ENCODE measurements around the gene PPP1R14B. TPM values are rescaled to one million over a fixed set of nuclear protein-coding genes. Genes with fewer than 3 reads are reported as not detected.

The PPP1R14B gene
- total and polyA plus RNA-seq, 2 of the 13 experiments (the other 11 are each of a cell fraction or from before 2014, with no cell fraction given), result 110 to 148 TPM

DNA sequence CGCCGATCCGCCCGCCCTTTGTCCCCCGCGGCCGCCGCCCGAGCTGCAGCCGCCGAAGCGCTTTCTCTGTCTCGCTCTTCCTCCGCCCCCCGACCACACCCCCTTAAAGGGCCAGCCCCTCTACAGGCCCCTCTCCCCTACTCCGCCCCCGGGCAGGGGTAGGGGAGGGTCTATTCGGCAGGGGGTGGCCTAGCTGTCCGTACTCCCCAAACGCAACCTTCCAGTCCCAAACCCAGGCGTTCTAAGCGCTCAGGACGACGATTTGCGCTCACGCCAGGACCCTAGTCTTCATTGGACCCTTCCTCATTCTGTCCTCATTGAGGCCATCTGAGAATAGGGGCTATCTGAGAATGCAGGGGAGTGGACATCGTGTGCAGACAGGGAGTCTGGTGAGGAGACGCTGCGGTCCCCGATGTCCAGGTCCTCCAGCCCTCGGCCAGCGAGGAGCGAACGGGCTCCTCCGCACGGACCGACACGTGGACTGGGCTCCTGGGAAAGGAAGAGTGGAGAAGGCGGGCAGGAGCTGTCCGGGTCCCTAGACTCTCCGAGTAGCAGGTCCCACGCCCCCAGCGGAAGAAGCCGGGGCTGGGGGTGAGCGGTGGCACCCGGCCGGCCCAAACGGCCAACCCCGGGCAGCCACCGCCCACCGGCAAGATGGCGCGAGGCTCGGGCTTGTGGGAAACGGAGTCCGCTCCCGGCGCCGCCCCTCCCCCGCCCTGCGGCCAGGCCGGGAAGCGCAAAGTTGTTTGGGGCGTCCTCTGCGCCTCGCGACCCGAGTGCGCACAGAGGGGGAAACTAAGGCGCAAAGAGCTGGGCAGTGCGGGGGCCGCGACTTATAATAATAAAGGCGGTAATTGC, at the start of gene PPP1R14B (continued):
- TF ChIP-seq, protein P1, sequence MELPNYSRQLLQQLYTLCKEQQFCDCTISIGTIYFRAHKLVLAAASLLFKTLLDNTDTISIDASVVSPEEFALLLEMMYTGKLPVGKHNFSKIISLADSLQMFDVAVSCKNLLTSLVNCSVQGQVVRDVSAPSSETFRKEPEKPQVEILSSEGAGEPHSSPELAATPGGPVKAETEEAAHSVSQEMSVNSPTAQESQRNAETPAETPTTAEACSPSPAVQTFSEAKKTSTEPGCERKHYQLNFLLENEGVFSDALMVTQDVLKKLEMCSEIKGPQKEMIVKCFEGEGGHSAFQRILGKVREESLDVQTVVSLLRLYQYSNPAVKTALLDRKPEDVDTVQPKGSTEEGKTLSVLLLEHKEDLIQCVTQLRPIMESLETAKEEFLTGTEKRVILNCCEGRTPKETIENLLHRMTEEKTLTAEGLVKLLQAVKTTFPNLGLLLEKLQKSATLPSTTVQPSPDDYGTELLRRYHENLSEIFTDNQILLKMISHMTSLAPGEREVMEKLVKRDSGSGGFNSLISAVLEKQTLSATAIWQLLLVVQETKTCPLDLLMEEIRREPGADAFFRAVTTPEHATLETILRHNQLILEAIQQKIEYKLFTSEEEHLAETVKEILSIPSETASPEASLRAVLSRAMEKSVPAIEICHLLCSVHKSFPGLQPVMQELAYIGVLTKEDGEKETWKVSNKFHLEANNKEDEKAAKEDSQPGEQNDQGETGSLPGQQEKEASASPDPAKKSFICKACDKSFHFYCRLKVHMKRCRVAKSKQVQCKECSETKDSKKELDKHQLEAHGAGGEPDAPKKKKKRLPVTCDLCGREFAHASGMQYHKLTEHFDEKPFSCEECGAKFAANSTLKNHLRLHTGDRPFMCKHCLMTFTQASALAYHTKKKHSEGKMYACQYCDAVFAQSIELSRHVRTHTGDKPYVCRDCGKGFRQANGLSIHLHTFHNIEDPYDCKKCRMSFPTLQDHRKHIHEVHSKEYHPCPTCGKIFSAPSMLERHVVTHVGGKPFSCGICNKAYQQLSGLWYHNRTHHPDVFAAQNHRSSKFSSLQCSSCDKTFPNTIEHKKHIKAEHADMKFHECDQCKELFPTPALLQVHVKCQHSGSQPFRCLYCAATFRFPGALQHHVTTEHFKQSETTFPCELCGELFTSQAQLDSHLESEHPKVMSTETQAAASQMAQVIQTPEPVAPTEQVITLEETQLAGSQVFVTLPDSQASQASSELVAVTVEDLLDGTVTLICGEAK (IDR thresholded peaks at IDR 0.05), result no peak
- TF ChIP-seq, protein P1 (CRISPR knock-in tag; IDR thresholded peaks at IDR 0.05), result peak; percentile 67
- TF ChIP-seq ZFY (CRISPR knock-in tag; IDR thresholded peaks at IDR 0.05), result peak; percentile 77
- peak; percentile 41; the same call in 1 of the 2 replicates for TF ChIP-seq KDM5A (IDR thresholded peaks at IDR 0.05; ENCODE audit: borderline replicate concordance, low read length)
- no peak for TF ChIP-seq ZBTB8A (CRISPR knock-in tag; IDR thresholded peaks at IDR 0.05; ENCODE audit: borderline replicate concordance, low read depth)
- TF ChIP-seq, protein P2, sequence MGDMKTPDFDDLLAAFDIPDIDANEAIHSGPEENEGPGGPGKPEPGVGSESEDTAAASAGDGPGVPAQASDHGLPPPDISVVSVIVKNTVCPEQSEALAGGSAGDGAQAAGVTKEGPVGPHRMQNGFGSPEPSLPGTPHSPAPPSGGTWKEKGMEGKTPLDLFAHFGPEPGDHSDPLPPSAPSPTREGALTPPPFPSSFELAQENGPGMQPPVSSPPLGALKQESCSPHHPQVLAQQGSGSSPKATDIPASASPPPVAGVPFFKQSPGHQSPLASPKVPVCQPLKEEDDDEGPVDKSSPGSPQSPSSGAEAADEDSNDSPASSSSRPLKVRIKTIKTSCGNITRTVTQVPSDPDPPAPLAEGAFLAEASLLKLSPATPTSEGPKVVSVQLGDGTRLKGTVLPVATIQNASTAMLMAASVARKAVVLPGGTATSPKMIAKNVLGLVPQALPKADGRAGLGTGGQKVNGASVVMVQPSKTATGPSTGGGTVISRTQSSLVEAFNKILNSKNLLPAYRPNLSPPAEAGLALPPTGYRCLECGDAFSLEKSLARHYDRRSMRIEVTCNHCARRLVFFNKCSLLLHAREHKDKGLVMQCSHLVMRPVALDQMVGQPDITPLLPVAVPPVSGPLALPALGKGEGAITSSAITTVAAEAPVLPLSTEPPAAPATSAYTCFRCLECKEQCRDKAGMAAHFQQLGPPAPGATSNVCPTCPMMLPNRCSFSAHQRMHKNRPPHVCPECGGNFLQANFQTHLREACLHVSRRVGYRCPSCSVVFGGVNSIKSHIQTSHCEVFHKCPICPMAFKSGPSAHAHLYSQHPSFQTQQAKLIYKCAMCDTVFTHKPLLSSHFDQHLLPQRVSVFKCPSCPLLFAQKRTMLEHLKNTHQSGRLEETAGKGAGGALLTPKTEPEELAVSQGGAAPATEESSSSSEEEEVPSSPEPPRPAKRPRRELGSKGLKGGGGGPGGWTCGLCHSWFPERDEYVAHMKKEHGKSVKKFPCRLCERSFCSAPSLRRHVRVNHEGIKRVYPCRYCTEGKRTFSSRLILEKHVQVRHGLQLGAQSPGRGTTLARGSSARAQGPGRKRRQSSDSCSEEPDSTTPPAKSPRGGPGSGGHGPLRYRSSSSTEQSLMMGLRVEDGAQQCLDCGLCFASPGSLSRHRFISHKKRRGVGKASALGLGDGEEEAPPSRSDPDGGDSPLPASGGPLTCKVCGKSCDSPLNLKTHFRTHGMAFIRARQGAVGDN (CRISPR knock-in tag; IDR thresholded peaks at IDR 0.05), result peak; percentile 92
- TF ChIP-seq ZNF446 (CRISPR knock-in tag; IDR thresholded peaks at IDR 0.05), result 0 out of 2 replicates have a peak, but pooled peaks have one; percentile 26
- no peak for TF ChIP-seq FOXK2 (IDR thresholded peaks at IDR 0.05)
- peak; percentile 50; the same call in 1 of the 2 replicates for TF ChIP-seq SPEN (CRISPR knock-in tag; IDR thresholded peaks at IDR 0.05; ENCODE audit: low read depth)
- TF ChIP-seq SSRP1 (CRISPR knock-in tag; IDR thresholded peaks at IDR 0.05), result peak; percentile 85; the same call in 1 of the 2 replicates
- peak; percentile 37; the same call in 1 of the 2 replicates for TF ChIP-seq ZFYVE20 (CRISPR knock-in tag; IDR thresholded peaks at IDR 0.05; ENCODE audit: borderline replicate concordance, low read depth)
- TF ChIP-seq ATF7-NPFF (CRISPR knock-in tag; IDR thresholded peaks at IDR 0.05; ENCODE audit: low read depth), result peak; percentile 82
- TF ChIP-seq EEA1 (CRISPR knock-in tag; IDR thresholded peaks at IDR 0.05; ENCODE audit: borderline replicate concordance), result 0 out of 2 replicates have a peak, but pooled peaks have one; percentile 29
- TF ChIP-seq, protein P3, sequence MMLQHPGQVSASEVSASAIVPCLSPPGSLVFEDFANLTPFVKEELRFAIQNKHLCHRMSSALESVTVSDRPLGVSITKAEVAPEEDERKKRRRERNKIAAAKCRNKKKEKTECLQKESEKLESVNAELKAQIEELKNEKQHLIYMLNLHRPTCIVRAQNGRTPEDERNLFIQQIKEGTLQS (CRISPR knock-in tag; IDR thresholded peaks at IDR 0.05), result no peak
- TF ChIP-seq ZNF709 (CRISPR knock-in tag; IDR thresholded peaks at IDR 0.05), result peak; percentile 29; the same call in 1 of the 2 replicates

All from HepG2 (cell line).